GM12878 (cell line): ENCODE results near the gene PRDM16. TPM values are rescaled to one million over a fixed set of nuclear protein-coding genes. Genes with fewer than 3 reads are reported as not detected.

Source experiments
- ATAC-seq: fragments of 200-7000 bp; cut with Tn5 transposase; 3 replicates; pipeline ENCODE4 v1.9.1; 2020; ENCODE audit warnings: mild to moderate bottlenecking, moderate library complexity
- BruUV-seq: library from RNA; stranded (reverse); fragments of 400-500 nt; replicated peaks from 2 replicates; lab custom pipeline; 2021; lab: Mats Ljungman, UMichigan
- CTCF ChIA-PET: fragments of 300-600 bp; sonication (Branson Sonifier 250); formaldehyde crosslinking; extraction: SDS; loops from one replicate; lab custom pipeline; 2021; ENCODE audit warnings: inconsistent platforms; lab: Yijun Ruan, JAX
- POLR2A ChIA-PET: fragments of 350-600 bp; formaldehyde crosslinking; extraction: SDS; loops from one replicate; lab custom pipeline; 2021; ENCODE audit warnings: inconsistent platforms; lab: Charles Lee
- RAD21 ChIA-PET: fragments of 300-600 bp; sonication (Branson Sonifier 250); formaldehyde crosslinking; loops from one replicate; lab custom pipeline; 2023; ENCODE audit warnings: antibody characterized with exemption; ENCODE audit not compliant: unreplicated experiment; lab: Charles Lee
- SMC1A ChIA-PET: fragments of 300-600 bp; sonication (Branson Sonifier 250); formaldehyde crosslinking; loops from one replicate; lab custom pipeline; 2023; ENCODE audit not compliant: unreplicated experiment, uncharacterized antibody; lab: Charles Lee
- DNase-seq: peaks from one replicate; pipeline ENCODE4 v3.0.0-alpha.2; 2011; ENCODE audit warnings: low read depth, low spot score
- FAIRE-seq: peaks from 3 replicates; lab custom pipeline; 2011; peaks lifted over from hg19 to GRCh38; lab: Jason Lieb, UNC
- H2AFZ ChIP-seq: 2 replicates; pipeline ENCODE4 v1.6.0; 2011; ENCODE audit warnings: low read depth, low read length, control low read depth; ENCODE audit not compliant: control insufficient read depth
- H3K27ac ChIP-seq: 2 replicates; pipeline ENCODE4 v1.5.1; 2011; ENCODE audit warnings: control low read depth; ENCODE audit not compliant: control insufficient read depth, insufficient read depth
- H3K27me3 ChIP-seq, 2 experiments: replicated peaks in 1 of 2; 2 replicates each; pipeline versions ENCODE4 v1.6.0 to v1.6.1; 2011; ENCODE audit warnings: low read length in 1 of 2; ENCODE audit not compliant: control insufficient read depth in 2 of 2, insufficient read depth in 2 of 2
- H3K36me3 ChIP-seq, 2 experiments: 2 replicates each; pipeline ENCODE4 v1.5.1; 2011; ENCODE audit warnings: low read length in 1 of 2; ENCODE audit not compliant: control insufficient read depth in 2 of 2, insufficient read depth in 2 of 2
- H3K4me1 ChIP-seq: 2 replicates; pipeline ENCODE4 v1.6.1; 2011; ENCODE audit warnings: mild to moderate bottlenecking, low read length, moderate library complexity, mixed read lengths; ENCODE audit not compliant: control insufficient read depth, insufficient read depth
- H3K4me2 ChIP-seq: 2 replicates; pipeline ENCODE4 v1.6.0; 2011; ENCODE audit warnings: control low read depth; ENCODE audit not compliant: control insufficient read depth, insufficient read depth
- H3K4me3 ChIP-seq: fragments of 200-600 bp; sonication (generic); 2 replicates; pipeline ENCODE4 v1.5.1; 2016
- H3K79me2 ChIP-seq: 2 replicates; pipeline ENCODE4 v1.6.0; 2011; ENCODE audit warnings: low read length; ENCODE audit not compliant: control insufficient read depth, insufficient read depth
- H3K9ac ChIP-seq: 2 replicates; pipeline ENCODE4 v1.8.0; 2011; ENCODE audit warnings: low read length, control low read depth, mixed read lengths; ENCODE audit not compliant: control insufficient read depth, insufficient read depth
- H3K9me3 ChIP-seq: replicated peaks from 3 replicates; pipeline ENCODE4 v1.5.1; 2011; ENCODE audit warnings: mild to moderate bottlenecking, low read length; ENCODE audit not compliant: control insufficient read depth, insufficient read depth
- H4K20me1 ChIP-seq: 2 replicates; pipeline ENCODE4 v1.6.0; 2011; ENCODE audit not compliant: control insufficient read depth, insufficient read depth
- ATF7 ChIP-seq: fragments of 450-650 bp; IDR thresholded peaks from 2 replicates; pipeline ENCODE4 v1.6.1; 2016; ENCODE audit warnings: low read depth, mild to moderate bottlenecking
- BHLHE40 ChIP-seq, 2 experiments: fragments of 450-650 bp in 1 of 2; IDR thresholded peaks; 2 replicates each; pipeline ENCODE4 v1.6.1; 2011 to 2017; ENCODE audit warnings: low read depth in 2 of 2, borderline replicate concordance in 1 of 2, improper control_type of control experiment in 1 of 2, low read length in 1 of 2, mild to moderate bottlenecking in 1 of 2
- E4F1 ChIP-seq: fragments of 450-650 bp; IDR thresholded peaks from 2 replicates; pipeline ENCODE4 v1.6.1; 2018; ENCODE audit warnings: borderline replicate concordance, mild to moderate bottlenecking; ENCODE audit not compliant: partially characterized antibody
- EZH2 ChIP-seq: IDR thresholded peaks from 2 replicates; pipeline ENCODE4 v1.6.1; 2012; ENCODE audit warnings: low read depth, mild to moderate bottlenecking, control low read depth, inconsistent platforms, low read length, borderline replicate concordance; ENCODE audit not compliant: control insufficient read depth
- HDAC2 ChIP-seq: fragments of 200-600 bp; sonication (generic); IDR thresholded peaks from 2 replicates; pipeline ENCODE4 v1.6.1; 2017
- LARP7 ChIP-seq: fragments of 450-650 bp; IDR thresholded peaks from 2 replicates; pipeline ENCODE4 v1.6.1; 2017; ENCODE audit warnings: mild to moderate bottlenecking
- NBN ChIP-seq: fragments of 450-650 bp; IDR thresholded peaks from 2 replicates; pipeline ENCODE4 v1.6.1; 2016
- PBX3 ChIP-seq: IDR thresholded peaks from 2 replicates; pipeline ENCODE4 v1.6.1; 2011; ENCODE audit warnings: mild to moderate bottlenecking, low read depth, low read length, moderate library complexity; ENCODE audit not compliant: insufficient replicate concordance
- SMAD5 ChIP-seq: IDR thresholded peaks from 2 replicates; pipeline ENCODE4 v1.6.1; 2016; ENCODE audit warnings: antibody characterized with exemption, low read depth
- SP1 ChIP-seq: IDR thresholded peaks from one replicate; pipeline ENCODE4 v1.6.1; 2011; ENCODE audit warnings: low read depth, low read length
- WGBS: methylation state at CpG from one replicate; pipeline ENCODE4 v1.1.6; 2016; ENCODE audit warnings: low lambda C conversion rate; ENCODE audit not compliant: insufficient replicate concordance, insufficient coverage; ENCODE audit errors: missing lambda C conversion rate; 5-methylcytosine and 5-hydroxymethylcytosine counted together
- in situ Hi-C: fragments of 300-500 bp; cut with MboI; formaldehyde crosslinking; loops from 9 replicates; pipeline ENCODE4 v1.14.3; 2018; ENCODE audit warnings: mixed read lengths
- intact Hi-C: fragments of 100-400 bp; cut with micrococcal nuclease; formaldehyde crosslinking; loops from one replicate; pipeline ENCODE4 v1.14.2; 2022; ENCODE audit not compliant: unreplicated experiment
- polyA plus RNA-seq, 11 experiments: library from polyadenylated mRNA; depleted of rRNA in 4 of 11; unstranded in 6 of 11; stranded (reverse) in 5 of 11; fragments of >200 nt; fragmentation: Nextera tagmentation in 4 of 11; fragmentation: Illumina TruSeq in 1 of 11; extraction: Ambion mirVana in 4 of 11; extraction: Trizol in 1 of 11; gene quantifications; 1 replicate in 1 of 11; 2 replicates in 10 of 11; pipeline versions ENCODE4 v1.2.1 to v1.2.3, GENCODE V29; 2011 to 2016; ENCODE audit warnings: inconsistent platforms in 2 of 11, missing spikeins in 2 of 11, low read depth in 1 of 11
- total RNA-seq, 4 experiments: library from RNA; depleted of rRNA in 3 of 4; stranded (reverse); fragments of >200 nt in 3 of 4; fragmentation: Illumina TruSeq in 1 of 4; extraction: Trizol in 1 of 4; gene quantifications; 2 replicates each; pipeline versions ENCODE4 v1.2.1 to v1.2.3, GENCODE V29; 2013 to 2021
- TF ChIP-seq, protein P1 (sequence below): IDR thresholded peaks from 2 replicates; pipeline ENCODE4 v1.6.1; 2012; ENCODE audit warnings: mild to moderate bottlenecking, low read depth, low read length

The PRDM16 gene
- total and polyA plus RNA-seq, 10 of the 15 experiments (the other 5 are each of a cell fraction or from before 2014, with no cell fraction given), result 0.03 TPM; not detected in 9

GRCh38 chr1:3054474-3054873 is 14.5 kb upstream of the PRDM16 start:
- no peak for ATAC-seq
- Histone ChIP-seq H3K4me1 (no peaks in the 10 kb centered on the region), H3K79me2 (no peaks in the 10 kb centered on the region), H3K27ac (no peak overlapping the region), H3K27me3 (no peaks in the 10 kb centered on the region), H3K9me3 (no peaks in the 10 kb centered on the region), H4K20me1 (no peaks in the 10 kb centered on the region), H3K4me3 (no peak overlapping the region)
- ChIA-PET POLR2A (no interaction called here), RAD21 (no interaction called here), SMC1A (no interaction called here)
- BruUV-seq, result no TSS peak
- intact Hi-C loops, result no loop called here
- no peak for FAIRE-seq
- TF ChIP-seq EZH2, result no peak
- TF ChIP-seq E4F1, result no peak
- TF ChIP-seq SP1, result no peak
- no peak for TF ChIP-seq PBX3
- TF ChIP-seq BHLHE40 (IDR thresholded peaks at IDR 0.05; ENCODE audit: borderline replicate concordance in 1 of 2, low read depth in 2 of 2, low read length in 1 of 2), result no peak
- TF ChIP-seq HDAC2, result no peak
- TF ChIP-seq SMAD5, result no peak
- TF ChIP-seq, protein P1, sequence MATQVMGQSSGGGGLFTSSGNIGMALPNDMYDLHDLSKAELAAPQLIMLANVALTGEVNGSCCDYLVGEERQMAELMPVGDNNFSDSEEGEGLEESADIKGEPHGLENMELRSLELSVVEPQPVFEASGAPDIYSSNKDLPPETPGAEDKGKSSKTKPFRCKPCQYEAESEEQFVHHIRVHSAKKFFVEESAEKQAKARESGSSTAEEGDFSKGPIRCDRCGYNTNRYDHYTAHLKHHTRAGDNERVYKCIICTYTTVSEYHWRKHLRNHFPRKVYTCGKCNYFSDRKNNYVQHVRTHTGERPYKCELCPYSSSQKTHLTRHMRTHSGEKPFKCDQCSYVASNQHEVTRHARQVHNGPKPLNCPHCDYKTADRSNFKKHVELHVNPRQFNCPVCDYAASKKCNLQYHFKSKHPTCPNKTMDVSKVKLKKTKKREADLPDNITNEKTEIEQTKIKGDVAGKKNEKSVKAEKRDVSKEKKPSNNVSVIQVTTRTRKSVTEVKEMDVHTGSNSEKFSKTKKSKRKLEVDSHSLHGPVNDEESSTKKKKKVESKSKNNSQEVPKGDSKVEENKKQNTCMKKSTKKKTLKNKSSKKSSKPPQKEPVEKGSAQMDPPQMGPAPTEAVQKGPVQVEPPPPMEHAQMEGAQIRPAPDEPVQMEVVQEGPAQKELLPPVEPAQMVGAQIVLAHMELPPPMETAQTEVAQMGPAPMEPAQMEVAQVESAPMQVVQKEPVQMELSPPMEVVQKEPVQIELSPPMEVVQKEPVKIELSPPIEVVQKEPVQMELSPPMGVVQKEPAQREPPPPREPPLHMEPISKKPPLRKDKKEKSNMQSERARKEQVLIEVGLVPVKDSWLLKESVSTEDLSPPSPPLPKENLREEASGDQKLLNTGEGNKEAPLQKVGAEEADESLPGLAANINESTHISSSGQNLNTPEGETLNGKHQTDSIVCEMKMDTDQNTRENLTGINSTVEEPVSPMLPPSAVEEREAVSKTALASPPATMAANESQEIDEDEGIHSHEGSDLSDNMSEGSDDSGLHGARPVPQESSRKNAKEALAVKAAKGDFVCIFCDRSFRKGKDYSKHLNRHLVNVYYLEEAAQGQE, result no peak
- TF ChIP-seq ATF7, result no peak
- no peak for TF ChIP-seq NBN
- no peak for TF ChIP-seq LARP7
- TF ChIP-seq, all 136 proteins: peak for 0
- Histone ChIP-seq H3K9ac (no peak overlapping the region), H3K36me3 (no peaks in the 10 kb centered on the region), H2AFZ (no peak overlapping the region), H3K4me2 (no peak overlapping the region)
- no peak for DNase-seq
- CTCF ChIA-PET, result no interaction called here
- in situ Hi-C loops, result no loop called here
- 58% methylated on average over 11 of the region's 12 CpGs for WGBS
